KG1 (cell line): ENCODE results near the gene ARPC3.
"Not testable (repeated sequence)": the region's sequence is repeated elsewhere in the genome, so short reads cannot be mapped to it uniquely, and the experiment has no call there.

ENCODE experiments used
- DNase-seq: peaks from one replicate; lab custom pipeline; 2025; lab: John Stamatoyannopoulos, UW

ARPC3 gene

DNA sequence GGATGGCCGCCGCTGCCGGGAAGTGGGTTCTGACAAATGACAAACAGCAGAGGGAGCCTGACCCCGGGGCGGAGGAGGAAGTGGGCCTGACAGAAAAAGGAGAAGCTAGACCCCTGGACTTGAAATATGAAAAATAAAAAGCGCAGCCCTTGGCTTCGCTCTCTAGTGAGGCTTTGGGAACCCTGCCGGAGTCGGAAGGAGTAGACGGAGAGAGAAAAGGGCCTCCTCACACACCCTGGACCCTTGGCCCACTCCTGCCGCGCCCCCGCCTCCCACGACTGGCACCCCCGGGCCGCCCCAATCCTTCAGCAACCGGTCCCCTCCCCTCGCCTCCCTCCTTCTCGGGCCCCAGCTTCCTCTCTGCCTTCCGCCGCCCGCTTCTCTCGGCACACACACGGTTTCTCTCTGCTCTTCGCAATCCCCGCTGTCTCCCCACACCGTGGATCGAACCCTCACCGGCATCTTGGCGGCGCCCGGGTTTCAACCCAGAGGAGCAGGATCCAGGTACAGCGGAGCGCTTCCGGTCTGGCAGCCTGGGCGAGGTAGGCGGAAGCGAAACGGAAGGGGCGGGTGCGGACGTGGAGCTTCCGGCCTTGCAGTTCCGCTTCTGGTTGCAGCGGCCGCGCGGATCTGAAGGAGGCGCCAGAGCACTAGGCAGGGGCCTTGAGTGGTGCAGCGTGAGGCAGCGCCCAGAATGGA lies at the start of gene ARPC3:
Gene ARPC3 (minus strand): TSS at position 539 of the 699 bp plus-strand sequence. CDS start 77 bp downstream, at position 462.
- DNase-seq, result peak; percentile 89

GRCh38 chr12:110498984-110499706 lies 49.0 kb upstream of the ARPC3 start:
- no peak for DNase-seq

DNA sequence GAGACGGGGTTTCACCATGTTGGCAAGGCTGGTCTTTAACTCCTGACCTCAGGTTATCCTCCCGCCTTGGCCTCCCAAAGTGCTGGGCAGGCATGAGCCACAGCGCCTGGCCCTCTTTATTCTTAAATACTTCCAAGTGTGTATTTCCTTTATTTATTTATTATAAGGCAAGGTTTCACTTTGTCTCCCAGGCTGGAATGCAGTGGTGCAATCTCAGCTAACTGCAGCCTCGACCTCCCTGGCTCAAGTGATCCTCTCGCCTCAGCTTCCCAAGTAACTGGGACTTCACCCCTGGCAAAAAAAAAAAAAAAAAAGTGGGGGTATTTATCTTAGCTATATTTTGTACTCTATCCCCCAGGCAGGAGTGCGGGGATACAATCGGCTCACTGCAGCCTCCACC lies 25.3 kb upstream of the ARPC3 start:
- no peak for DNase-seq

GRCh38 chr12:110468214-110469048 lies 18.3 kb upstream of the ARPC3 start, which contains the start of the genes FAM216A and GPN3:
Gene FAM216A (plus strand): TSS chr12:110468845. CDS start chr12:110468876, 31 bp downstream.
Gene GPN3 (minus strand): TSS chr12:110468257. CDS start chr12:110468203, 54 bp downstream.
- DNase-seq, result peak; percentile 94

DNA sequence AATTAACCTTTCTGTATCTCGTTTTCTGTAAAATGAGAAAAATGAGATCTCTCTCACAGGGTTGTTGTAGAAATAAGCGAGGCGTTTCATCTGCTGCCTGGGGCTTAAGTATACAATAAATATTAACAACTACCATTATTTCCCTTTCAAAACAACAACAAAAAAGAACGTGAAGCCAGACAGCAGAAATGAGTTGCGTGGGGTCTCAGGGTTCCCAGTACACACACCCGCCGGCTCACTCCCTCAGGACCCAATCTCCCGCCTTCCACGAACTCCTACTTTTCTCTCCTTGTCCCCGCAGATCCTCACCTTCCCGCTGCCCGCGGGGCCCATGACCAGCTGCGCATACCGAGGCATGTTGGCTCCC lies 17.7 kb upstream of the ARPC3 start:
- no peak for DNase-seq

GRCh38 chr12:110466791-110467190 lies 16.7 kb upstream of the ARPC3 start:
- DNase-seq, result no peak

DNA sequence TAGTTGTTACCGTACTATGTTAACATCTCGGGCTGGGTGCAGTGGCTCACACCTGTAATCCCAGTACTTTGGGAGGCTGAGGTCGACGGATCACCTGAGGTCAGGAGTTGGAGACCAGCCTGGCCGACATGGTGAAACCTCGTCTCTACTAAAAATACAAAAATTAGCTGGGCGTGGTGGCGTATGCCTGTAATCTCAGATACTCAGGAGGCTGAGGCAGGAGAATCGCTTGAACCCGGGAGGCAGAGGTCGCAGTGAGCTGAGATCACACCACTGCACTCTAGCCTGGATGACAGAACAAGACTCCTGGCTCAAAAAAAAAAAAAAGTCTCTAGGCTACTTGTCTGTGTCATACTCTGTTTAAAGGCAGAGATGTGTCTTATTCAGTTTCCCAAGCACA lies 15.6 kb upstream of the ARPC3 start:
- DNase-seq, result not testable (repeated sequence)

DNA sequence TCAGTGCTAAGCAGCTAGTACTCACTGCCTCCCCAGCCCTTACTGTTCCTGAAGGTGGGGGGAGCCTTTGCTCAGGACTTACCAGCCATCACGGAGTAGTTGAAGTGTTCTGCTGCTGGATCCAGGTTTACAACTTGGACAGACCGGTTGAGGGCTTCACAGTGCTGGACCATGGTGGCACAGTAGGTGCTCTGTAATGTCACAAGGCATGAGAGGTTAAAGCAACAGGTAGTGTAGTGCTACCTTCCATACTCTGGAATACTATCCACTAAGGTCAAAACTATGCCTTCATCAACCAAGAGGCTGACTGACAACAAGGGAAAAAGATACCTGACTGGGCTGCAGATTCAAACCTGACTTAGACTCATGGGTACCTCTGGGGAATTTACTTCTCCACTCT lies 14.9 kb upstream of the ARPC3 start:
- no peak for DNase-seq

GRCh38 chr12:110461189-110461588 lies 11.1 kb upstream of the ARPC3 start:
- DNase-seq, result not testable (repeated sequence)

- DNase-seq, result no peak
Observed at GRCh38 chr12:110458756-110459155, 8.6 kb upstream of the ARPC3 start.

GRCh38 chr12:110453569-110454296 lies 3.6 kb upstream of the ARPC3 start:
- DNase-seq, result no peak

GRCh38 chr12:110451263-110451662 lies 1.1 kb upstream of the ARPC3 start:
- no peak for DNase-seq

- DNase-seq, result no peak
Observed at GRCh38 chr12:110444455-110444854, 5.7 kb downstream of the ARPC3 start.

GRCh38 chr12:110436231-110436630 lies 13.9 kb downstream of the ARPC3 start:
- no peak for DNase-seq

- no peak for DNase-seq
Observed at GRCh38 chr12:110431957-110432587, 18.1 kb downstream of the ARPC3 start.

GRCh38 chr12:110429676-110430075 lies 20.5 kb downstream of the ARPC3 start:
- not testable (repeated sequence) for DNase-seq

- no peak for DNase-seq
Observed at GRCh38 chr12:110426406-110426805, 23.7 kb downstream of the ARPC3 start.

DNA sequence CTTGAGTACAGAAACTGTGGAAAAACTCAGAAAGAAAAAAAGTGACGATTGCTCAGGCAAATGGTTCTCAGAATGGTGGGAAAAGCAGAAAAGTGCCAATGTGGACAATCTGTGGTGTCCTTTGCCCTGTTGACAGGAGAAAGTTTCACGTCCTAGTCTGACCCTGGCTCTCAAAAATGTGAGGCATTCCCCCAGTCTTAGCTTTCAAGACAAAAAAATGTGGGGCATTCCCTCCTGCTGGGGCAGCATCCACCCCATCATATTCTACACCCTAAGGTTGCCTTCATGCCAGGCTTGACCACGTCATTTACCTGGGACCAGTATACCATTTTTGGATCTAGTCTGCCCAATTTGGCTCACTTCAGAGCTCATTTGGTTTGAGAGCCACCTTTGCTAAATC lies 25.9 kb downstream of the ARPC3 start:
- no peak for DNase-seq

DNA sequence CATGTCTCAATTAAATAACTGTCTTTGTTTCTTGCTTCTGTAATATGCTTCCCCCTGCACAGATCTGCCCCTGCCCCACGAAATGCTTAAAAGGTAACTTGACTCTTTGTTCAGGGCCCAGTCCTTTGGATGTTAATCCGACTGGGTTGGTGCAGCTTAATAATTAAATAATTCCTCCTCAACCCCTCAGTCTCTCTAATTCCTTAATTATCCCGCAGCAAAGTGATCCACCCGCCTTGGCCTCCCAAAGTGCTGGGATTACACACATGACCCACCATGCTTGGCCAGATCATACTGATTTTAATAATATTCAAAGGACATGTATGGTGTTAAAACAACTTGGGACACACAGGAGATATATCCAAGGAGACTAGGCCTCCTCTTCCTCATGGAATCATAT lies 28.4 kb downstream of the ARPC3 start:
- no peak for DNase-seq

GRCh38 chr12:110421159-110421661 lies 28.9 kb downstream of the ARPC3 start:
- DNase-seq, result no peak

GRCh38 chr12:110420644-110421043 lies 29.5 kb downstream of the ARPC3 start:
- not testable (repeated sequence) for DNase-seq
